NCI-H526 treated with DMSO at 0.1 percent for 48 hours (cell line): ENCODE measurements around the gene CCDC97.
"Not testable (repeated sequence)": the region's sequence is repeated elsewhere in the genome, so short reads cannot be mapped to it uniquely, and the experiment has no call there.

Experiments used
- DNase-seq: peaks from one replicate; lab custom pipeline; 2025; lab: John Stamatoyannopoulos, UW

Gene CCDC97

GRCh38 chr19:41364524-41365391 is 54.8 kb downstream of the CCDC97 start:
- no peak for DNase-seq

- DNase-seq: no peak
These were observed 56.1 kb downstream of the CCDC97 start for GRCh38 chr19:41366089-41366488.

GRCh38 chr19:41367848-41368301 is 57.9 kb downstream of the CCDC97 start:
- DNase-seq: no peak

- no peak for DNase-seq
These were observed 59.8 kb downstream of the CCDC97 start for GRCh38 chr19:41369769-41370168.

GRCh38 chr19:41371119-41371518 is 61.1 kb downstream of the CCDC97 start:
- DNase-seq: not testable (repeated sequence)

- DNase-seq: no peak
These were observed 61.6 kb downstream of the CCDC97 start for GRCh38 chr19:41371541-41371940.

GRCh38 chr19:41372501-41372900 is 62.5 kb downstream of the CCDC97 start:
- no peak for DNase-seq

GRCh38 chr19:41373993-41374392 is 64.0 kb downstream of the CCDC97 start:
- no peak for DNase-seq
